B cell (primary cell): ENCODE measurements around the gene MCM5. TPM values are rescaled to one million over a fixed set of nuclear protein-coding genes. Genes with fewer than 3 reads are reported as not detected.

Source experiments
- ATAC-seq: fragments of 200-7000 bp; cut with Tn5 transposase; one replicate; pipeline ENCODE4 v1.10.0; 2021; ENCODE audit warnings: low read depth, mild to moderate bottlenecking, moderate number of reproducible peaks, moderate library complexity
- CTCF ChIA-PET: fragments of 350-600 bp; sonication (Branson Sonifier 250); formaldehyde crosslinking; loops from one replicate; lab custom pipeline; 2021; ENCODE audit warnings: antibody characterized with exemption, inconsistent platforms; lab: Charles Lee
- POLR2A ChIA-PET: fragments of 350-600 bp; sonication (Branson Sonifier 250); formaldehyde crosslinking; loops from one replicate; lab custom pipeline; 2021; ENCODE audit warnings: antibody characterized with exemption; lab: Charles Lee
- DNase-seq: peaks from one replicate; pipeline ENCODE4 v3.0.0; 2013
- H2AFZ ChIP-seq: 2 replicates; pipeline ENCODE4 v1.6.1; 2012; ENCODE audit warnings: mild to moderate bottlenecking, low read depth, low read length; ENCODE audit not compliant: insufficient read depth, poor library complexity, severe bottlenecking
- H3K27ac ChIP-seq, 2 donors: 1 replicate in 1 of 2; 2 replicates in 1 of 2; pipeline ENCODE4 v1.5.1; 2012 to 2013; ENCODE audit warnings: low read length in 2 of 2, mild to moderate bottlenecking in 2 of 2, moderate library complexity in 1 of 2
- H3K27me3 ChIP-seq, 4 experiments: fragments of 200-600 bp in 1 of 4; sonication (generic) in 1 of 4; replicated peaks in 1 of 4; 1 replicate in 2 of 4; 2 replicates in 2 of 4; pipeline versions ENCODE4 v1.6.1 to v1.7.0; 2013 to 2016; ENCODE audit warnings: low read length in 3 of 4, mild to moderate bottlenecking in 2 of 4, mixed read lengths in 1 of 4, moderate library complexity in 1 of 4; ENCODE audit not compliant: insufficient read depth in 4 of 4, control insufficient read depth in 3 of 4; ENCODE audit errors: control extremely low read depth in 1 of 4
- H3K36me3 ChIP-seq, 2 experiments: replicated peaks in 1 of 2; 1 replicate in 1 of 2; 2 replicates in 1 of 2; pipeline versions ENCODE4 v1.6.1 to v1.7.1; 2013; ENCODE audit warnings: low read length in 1 of 2; ENCODE audit not compliant: insufficient read depth in 2 of 2, control insufficient read depth in 1 of 2; ENCODE audit errors: control extremely low read depth in 1 of 2, extremely low read depth in 1 of 2
- H3K4me1 ChIP-seq, 2 donors: fragments of 200-600 bp in 1 of 2; sonication (generic) in 1 of 2; 1 replicate in 1 of 2; 2 replicates in 1 of 2; pipeline versions ENCODE4 v1.5.1 to v1.6.1; 2013 to 2017; ENCODE audit warnings: low read length in 2 of 2; ENCODE audit not compliant: control insufficient read depth in 2 of 2, insufficient read depth in 2 of 2
- H3K4me2 ChIP-seq: replicated peaks from 2 replicates; pipeline ENCODE3; 2012; ENCODE audit warnings: mild to moderate bottlenecking, low read depth, low read length; ENCODE audit not compliant: poor library complexity, severe bottlenecking
- H3K4me3 ChIP-seq, 5 experiments: fragments of 200-600 bp in 1 of 5; sonication (generic) in 1 of 5; 1 replicate in 3 of 5; 2 replicates in 2 of 5; pipeline versions ENCODE4 v1.5.1 to v1.7.0; 2011 to 2016; ENCODE audit warnings: low read length in 4 of 5, mild to moderate bottlenecking in 4 of 5, low read depth in 2 of 5, control low read depth in 1 of 5, moderate library complexity in 1 of 5; ENCODE audit not compliant: insufficient read depth in 1 of 5; ENCODE audit errors: control extremely low read depth in 1 of 5, extremely low read depth in 1 of 5
- H3K79me2 ChIP-seq: fragments of 200-600 bp; sonication (generic); one replicate; pipeline ENCODE4 v1.6.0; 2016; ENCODE audit warnings: low read length; ENCODE audit not compliant: control insufficient read depth, insufficient read depth
- H3K9ac ChIP-seq: fragments of 200-600 bp; sonication (generic); 2 replicates; pipeline ENCODE4 v1.6.1; 2017; ENCODE audit warnings: mild to moderate bottlenecking, low read length, moderate library complexity
- H3K9me3 ChIP-seq, 3 donors: one replicate each; pipeline versions ENCODE4 v1.6.1 to v1.7.1; 2013; ENCODE audit warnings: low read length in 2 of 3; ENCODE audit not compliant: control insufficient read depth in 2 of 3, insufficient read depth in 1 of 3; ENCODE audit errors: control extremely low read depth in 1 of 3
- H4K20me1 ChIP-seq: 2 replicates; pipeline ENCODE4 v1.6.0; 2012; ENCODE audit warnings: mild to moderate bottlenecking, low read length; ENCODE audit not compliant: insufficient read depth, control insufficient read depth, poor library complexity, severe bottlenecking
- H3K27ac Mint-ChIP-seq: one replicate; pipeline ENCODE4 v1.8.0; 2021; ENCODE audit warnings: mixed read lengths
- H3K27me3 Mint-ChIP-seq: one replicate; pipeline ENCODE4 v1.8.0; 2021; ENCODE audit warnings: mixed read lengths
- H3K4me1 Mint-ChIP-seq: one replicate; pipeline ENCODE4 v1.8.0; 2021; ENCODE audit warnings: mixed read lengths
- H3K4me3 Mint-ChIP-seq: one replicate; pipeline ENCODE4 v1.8.0; 2021; ENCODE audit warnings: mixed read lengths
- H3K9me3 Mint-ChIP-seq: one replicate; pipeline ENCODE4 v1.8.0; 2022; ENCODE audit warnings: mixed read lengths; ENCODE audit not compliant: insufficient read depth
- EZH2 ChIP-seq: IDR thresholded peaks from 2 replicates; pipeline ENCODE4 v1.6.1; 2012; ENCODE audit warnings: borderline replicate concordance, low read depth, mild to moderate bottlenecking, moderate library complexity, low read length; ENCODE audit not compliant: insufficient read depth, poor library complexity, severe bottlenecking
- WGBS: methylation state at CpG from one replicate; pipeline ENCODE4 v1.1.5; 2013; ENCODE audit warnings: missing lambda C conversion rate; ENCODE audit not compliant: insufficient coverage; 5-methylcytosine and 5-hydroxymethylcytosine counted together
- intact Hi-C: fragments of 100-400 bp; cut with micrococcal nuclease; formaldehyde crosslinking; loops from one replicate; pipeline ENCODE4 v1.10.0; 2022
- polyA plus RNA-seq: library from polyadenylated mRNA; depleted of rRNA; stranded (reverse); fragments of >200 nt; gene quantifications from 2 replicates; pipeline ENCODE4 v1.2.3, GENCODE V29; 2012
- total RNA-seq, 2 donors: library from RNA; stranded (reverse); fragments of 120-200 nt in 1 of 2; gene quantifications; 1 replicate in 1 of 2; 2 replicates in 1 of 2; pipeline versions ENCODE4 v1.2.3 to v1.2.4, GENCODE V29; 2013 to 2022
- TF ChIP-seq, protein P1 (sequence below): fragments of 200-600 bp; IDR thresholded peaks from one replicate; pipeline ENCODE4 v1.8.0; 2022; ENCODE audit warnings: antibody characterized with exemption, mild to moderate bottlenecking

The MCM5 gene
- total and polyA plus RNA-seq, 2 donors (not counting 1 experiment from before 2014, with no cell fraction given), result 112 to 203 TPM

DNA sequence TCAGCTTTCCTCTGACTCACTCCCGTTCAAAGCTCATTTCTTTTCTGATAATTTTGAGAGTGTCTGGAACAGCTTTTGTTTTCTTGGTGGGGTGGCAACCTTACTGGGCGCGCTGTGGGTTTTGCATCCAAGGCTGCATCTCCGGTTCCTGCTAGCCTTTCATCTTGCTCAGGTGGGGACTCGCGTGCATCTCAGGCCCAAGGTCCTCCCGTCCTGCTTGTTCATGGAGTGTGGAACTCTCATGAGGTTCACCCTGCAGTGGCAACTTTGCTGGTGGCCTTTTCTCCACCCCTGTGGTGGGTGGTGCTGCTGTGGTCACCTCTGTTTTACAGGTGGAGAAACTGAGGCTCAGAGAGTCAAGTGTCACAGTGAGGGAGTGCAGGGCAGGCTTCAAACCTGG, 25.6 kb downstream of the MCM5 start:
- TF ChIP-seq, protein P1, sequence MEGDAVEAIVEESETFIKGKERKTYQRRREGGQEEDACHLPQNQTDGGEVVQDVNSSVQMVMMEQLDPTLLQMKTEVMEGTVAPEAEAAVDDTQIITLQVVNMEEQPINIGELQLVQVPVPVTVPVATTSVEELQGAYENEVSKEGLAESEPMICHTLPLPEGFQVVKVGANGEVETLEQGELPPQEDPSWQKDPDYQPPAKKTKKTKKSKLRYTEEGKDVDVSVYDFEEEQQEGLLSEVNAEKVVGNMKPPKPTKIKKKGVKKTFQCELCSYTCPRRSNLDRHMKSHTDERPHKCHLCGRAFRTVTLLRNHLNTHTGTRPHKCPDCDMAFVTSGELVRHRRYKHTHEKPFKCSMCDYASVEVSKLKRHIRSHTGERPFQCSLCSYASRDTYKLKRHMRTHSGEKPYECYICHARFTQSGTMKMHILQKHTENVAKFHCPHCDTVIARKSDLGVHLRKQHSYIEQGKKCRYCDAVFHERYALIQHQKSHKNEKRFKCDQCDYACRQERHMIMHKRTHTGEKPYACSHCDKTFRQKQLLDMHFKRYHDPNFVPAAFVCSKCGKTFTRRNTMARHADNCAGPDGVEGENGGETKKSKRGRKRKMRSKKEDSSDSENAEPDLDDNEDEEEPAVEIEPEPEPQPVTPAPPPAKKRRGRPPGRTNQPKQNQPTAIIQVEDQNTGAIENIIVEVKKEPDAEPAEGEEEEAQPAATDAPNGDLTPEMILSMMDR, result no peak
- no peak for TF ChIP-seq EZH2
- H3K79me2 ChIP-seq, result no peaks in the 10 kb centered on the region
- no peak overlapping the region for H3K4me2 ChIP-seq
- H3K27me3 ChIP-seq, result no peaks in the 10 kb centered on the region
- H2AFZ ChIP-seq, result no peak overlapping the region
- ATAC-seq, result no peak
- peaks cover 12 to 58% of the 10 kb centered on the region in 2 experiments for H3K36me3 ChIP-seq
- no peak overlapping the region for H3K9ac ChIP-seq
- Mint-ChIP-seq H3K9me3 (no peaks in the 10 kb centered on the region), H3K4me1 (peaks cover 6% of the 10 kb centered on the region), H3K4me3 (no peak overlapping the region), H3K27ac (no peak overlapping the region), H3K27me3 (no peaks in the 10 kb centered on the region)
- ChIA-PET CTCF (interaction anchor here (0.6 kb wide), 2 partner anchors 74 to 506 kb away, joined by 3 read pairs; no protein-coding TSS in a partner anchor), POLR2A (no interaction called here)
- no peak overlapping the region for H3K4me3 ChIP-seq
- no peaks in the 10 kb centered on the region for H3K4me1 ChIP-seq
- no peak overlapping the region for H3K27ac ChIP-seq
- H4K20me1 ChIP-seq, result peaks cover 16% of the 10 kb centered on the region
- no peak for DNase-seq
- intact Hi-C loops, result no loop called here
- H3K9me3 ChIP-seq, result no peaks in the 10 kb centered on the region
- WGBS, result 100% methylated on average over 3 of the region's 7 CpGs

DNA sequence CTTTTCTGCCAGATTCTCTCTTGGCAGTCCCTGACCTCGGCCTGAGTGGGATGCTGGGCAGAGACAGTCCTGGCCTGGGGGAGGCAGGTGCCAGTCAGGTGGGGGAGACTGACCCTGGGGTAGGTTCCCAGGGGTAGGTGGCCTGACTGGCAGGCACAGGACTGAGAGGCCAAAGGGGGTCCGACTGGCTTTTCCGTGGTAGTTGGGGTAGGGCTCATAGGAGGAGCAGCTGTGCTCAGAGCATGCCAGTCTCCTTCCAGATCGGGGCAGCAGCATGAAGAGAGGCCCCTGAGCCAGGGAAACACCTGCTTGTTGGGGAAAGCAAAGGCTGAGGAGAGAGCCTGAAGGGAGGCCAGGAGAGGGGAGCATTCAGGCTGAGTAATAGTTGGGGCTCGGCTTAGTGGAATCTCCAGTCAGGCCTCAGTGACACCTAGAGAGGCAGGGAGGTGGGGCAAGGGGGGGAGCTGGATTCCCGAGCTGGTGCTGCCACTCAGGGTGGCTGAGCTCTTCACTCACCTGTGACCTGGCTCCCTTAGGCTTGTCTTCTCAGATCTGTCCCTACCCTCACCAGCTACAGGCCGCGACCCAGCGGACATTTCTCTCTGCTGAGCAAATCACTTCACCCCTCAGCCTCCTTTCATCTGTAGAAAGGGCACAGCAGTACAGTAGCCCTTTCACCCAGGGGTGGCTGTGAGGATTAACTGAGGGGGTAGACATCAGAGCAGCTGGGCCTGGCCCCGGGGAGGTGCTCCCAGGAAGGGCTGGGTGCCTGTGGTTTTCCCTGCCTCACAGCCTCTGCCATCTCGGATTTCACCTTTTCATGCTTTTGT, 26.2 kb downstream of the MCM5 start:
- peaks cover 4% of the 10 kb centered on the region for H3K79me2 ChIP-seq
- H3K27me3 ChIP-seq, result no peaks in the 10 kb centered on the region
- TF ChIP-seq, protein P1, result no peak
- no peak for TF ChIP-seq EZH2
- H4K20me1 ChIP-seq, result peaks cover 23% of the 10 kb centered on the region
- H2AFZ ChIP-seq, result no peak overlapping the region
- intact Hi-C loops, result no loop called here
- no peaks in the 10 kb centered on the region for H3K9me3 ChIP-seq
- H3K4me1 ChIP-seq, result no peaks in the 10 kb centered on the region
- POLR2A ChIA-PET, result interaction anchor here (0.6 kb wide), 1 partner anchor 20 kb away, joined by 5 read pairs; no protein-coding TSS in a partner anchor
- CTCF ChIA-PET, result interaction anchor here (0.6 to 1.5 kb wide), 3 partner anchors 16 to 505 kb away, joined by 3 to 5 read pairs (median 3); no protein-coding TSS in a partner anchor
- no peak overlapping the region for H3K4me2 ChIP-seq
- WGBS, result 96% methylated on average over 10 of the region's 11 CpGs
- H3K27ac ChIP-seq, result no peak overlapping the region
- ATAC-seq (no peak), DNase-seq (no peak)
- no peak overlapping the region for H3K4me3 ChIP-seq
- no peak overlapping the region for H3K9ac ChIP-seq
- Mint-ChIP-seq H3K4me1 (peaks cover 6% of the 10 kb centered on the region), H3K27me3 (no peaks in the 10 kb centered on the region), H3K27ac (peak overlapping the region; percentile 46), H3K9me3 (no peaks in the 10 kb centered on the region), H3K4me3 (no peak overlapping the region)
- peaks cover 12 to 51% of the 10 kb centered on the region in 2 experiments for H3K36me3 ChIP-seq
